Stimulated activated CD8-positive, alpha-beta memory T cell treated with anti-CD3 and anti-CD28 coated beads, Interleukin-12 subunit alpha, Interleukin-12 subunit beta, amount 100 ng/mL, for 24 hours (primary cell): ENCODE data around the gene SEC63.
A peak's percentile ranks its signal among the peaks of the same experiment; 100 is the strongest.
"Not testable (repeated sequence)": the region's sequence is repeated elsewhere in the genome, so short reads cannot be mapped to it uniquely, and the experiment has no call there.

ENCODE experiments used
- DNase-seq: peaks from one replicate; pipeline ENCODE4 v3.0.0-alpha.2; 2020; ENCODE audit errors: extremely low read depth

The SEC63 gene

GRCh38 chr6:107973594-107973993, 15.6 kb upstream of the SEC63 start:
- DNase-seq = no peak

- DNase-seq = no peak
These were observed 14.5 kb upstream of the SEC63 start for GRCh38 chr6:107972413-107973096.

- no peak for DNase-seq
These were observed 13.2 kb upstream of the SEC63 start for GRCh38 chr6:107971181-107971580.

GRCh38 chr6:107970255-107970654, 12.2 kb upstream of the SEC63 start:
- no peak for DNase-seq

- DNase-seq = no peak
These were observed 10.1 kb upstream of the SEC63 start for GRCh38 chr6:107968081-107968480.

- no peak for DNase-seq
These were observed 7.7 kb upstream of the SEC63 start for GRCh38 chr6:107965746-107966145.

- DNase-seq = no peak
These were observed 4.7 kb upstream of the SEC63 start for GRCh38 chr6:107962723-107963122.

GRCh38 chr6:107959392-107959791, 1.4 kb upstream of the SEC63 start:
- no peak for DNase-seq

- DNase-seq = not testable (repeated sequence)
These were observed 818 bp upstream of the SEC63 start for GRCh38 chr6:107958689-107959362.

- DNase-seq = peak; percentile 26
These were observed 600 bp downstream of the SEC63 start for GRCh38 chr6:107957308-107957908.

- DNase-seq = no peak
These were observed 1.3 kb downstream of the SEC63 start for GRCh38 chr6:107956586-107957307.

GRCh38 chr6:107956181-107956580, 1.8 kb downstream of the SEC63 start:
- no peak for DNase-seq

GRCh38 chr6:107953858-107954414, 4.1 kb downstream of the SEC63 start:
- DNase-seq = not testable (repeated sequence)

GRCh38 chr6:107943626-107944439, 14.2 kb downstream of the SEC63 start:
- no peak for DNase-seq

GRCh38 chr6:107942142-107942541, 15.9 kb downstream of the SEC63 start:
- DNase-seq = no peak

GRCh38 chr6:107941627-107942026, 16.4 kb downstream of the SEC63 start:
- no peak for DNase-seq

- DNase-seq = no peak
These were observed 16.8 kb downstream of the SEC63 start for GRCh38 chr6:107941199-107941598.

- not testable (repeated sequence) for DNase-seq
These were observed 21.1 kb downstream of the SEC63 start for GRCh38 chr6:107936910-107937292.

- no peak for DNase-seq
These were observed 21.7 kb downstream of the SEC63 start for GRCh38 chr6:107936162-107936909.

GRCh38 chr6:107934229-107934628, 23.8 kb downstream of the SEC63 start:
- not testable (repeated sequence) for DNase-seq

GRCh38 chr6:107932580-107932979, 25.4 kb downstream of the SEC63 start:
- no peak for DNase-seq
